ENCODE results near the gene ZNF232. TPM values are rescaled to one million over a fixed set of nuclear protein-coding genes. Genes with fewer than 3 reads are reported as not detected.

ZNF232 gene
- polyA plus RNA-seq, 1 of the 3 experiments (the other 2 are of a cell fraction) = 3.4 TPM

- Histone ChIP-seq H3K79me2 (ENCODE audit: insufficient read depth) (no peaks in the 10 kb centered on the region), H3K9me2 (no peaks in the 10 kb centered on the region), H3K9me3 (peaks cover 8% of the 10 kb centered on the region; the same call in 1 of the 2 replicates), H4K20me1 (ENCODE audit: insufficient read depth) (no peaks in the 10 kb centered on the region), H3K27ac (ENCODE audit: low read depth in 2 of 2, low read length in 1 of 2) (no peak overlapping the region), H3K36me3 (replicated peaks in 1 of 2; ENCODE audit: control insufficient read depth in 1 of 2, insufficient read depth in 2 of 2, low read length in 1 of 2) (no peaks in the 10 kb centered on the region), H3K9ac (no peak overlapping the region), H3K4me3 (ENCODE audit: low read depth in 2 of 2, low read length in 1 of 2) (no peak overlapping the region), H3K4me2 (no peak overlapping the region), H3F3A (replicated peaks; ENCODE audit: insufficient read depth) (no peaks in the 10 kb centered on the region), H3K27me3 (ENCODE audit: insufficient read depth) (no peaks in the 10 kb centered on the region), H2AFZ (ENCODE audit: low read depth) (no peak overlapping the region), H3K4me1 (ENCODE audit: control insufficient read depth in 1 of 2, insufficient read depth in 2 of 2, low read depth in 1 of 2, low read length in 1 of 2) (no peaks in the 10 kb centered on the region)
- no peak for DNase-seq
- POLR2A ChIA-PET = no interaction called here
- WGBS (ENCODE audit: low lambda C conversion rate) = 73% methylated on average over 5 of the region's 5 CpGs
- TF ChIP-seq CHD2 (IDR thresholded peaks at IDR 0.05; ENCODE audit: low read length, partially characterized antibody) (no peak), GABPA (IDR thresholded peaks at IDR 0.05; ENCODE audit: low read depth) (no peak), RFX5 (IDR thresholded peaks at IDR 0.05; ENCODE audit: low read length) (no peak), MXI1 (IDR thresholded peaks at IDR 0.05; ENCODE audit: low read depth, low read length) (no peak), REST (IDR thresholded peaks at IDR 0.05; ENCODE audit: low read depth, low read length) (no peak), TEAD4 (IDR thresholded peaks at IDR 0.05; ENCODE audit: borderline replicate concordance, insufficient read depth) (no peak), YY1 (IDR thresholded peaks at IDR 0.05; ENCODE audit: low read depth) (no peak)
- CTCF ChIA-PET = no interaction called here
Measured at GRCh38 chr17:5099271-5099670, 12.4 kb downstream of the ZNF232 start.

- H3K4me1 ChIP-seq (ENCODE audit: control insufficient read depth in 1 of 2, insufficient read depth in 2 of 2, low read depth in 1 of 2, low read length in 1 of 2) = no peaks in the 10 kb centered on the region
- TF ChIP-seq TAF1 (IDR thresholded peaks at IDR 0.05; ENCODE audit: borderline replicate concordance, low read depth, low read length) (no peak), PBX3 (IDR thresholded peaks at IDR 0.05) (no peak), CTCF (IDR thresholded peaks at IDR 0.05) (no peak), JUND (IDR thresholded peaks at IDR 0.05) (no peak), RFX5 (IDR thresholded peaks at IDR 0.05; ENCODE audit: low read length) (no peak), GATA2 (CRISPR knock-in tag; IDR thresholded peaks at IDR 0.05) (no peak), MEF2A (IDR thresholded peaks at IDR 0.05; ENCODE audit: borderline replicate concordance, low read depth) (no peak), REST (IDR thresholded peaks at IDR 0.05; ENCODE audit: low read depth, low read length) (no peak)
- no peak overlapping the region for H3K4me2 ChIP-seq
- no peak overlapping the region for H3K9ac ChIP-seq
- no peak overlapping the region for H2AFZ ChIP-seq (ENCODE audit: low read depth)
- WGBS (ENCODE audit: low lambda C conversion rate) = 37% methylated on average over 35 of the region's 63 CpGs
- H3K36me3 ChIP-seq (replicated peaks in 1 of 2; ENCODE audit: control insufficient read depth in 1 of 2, insufficient read depth in 2 of 2, low read length in 1 of 2) = peaks cover 3 to 5% of the 10 kb centered on the region in 2 experiments
- no peaks in the 10 kb centered on the region for H3K79me2 ChIP-seq (ENCODE audit: insufficient read depth)
- CTCF ChIA-PET = no interaction called here
- H3F3A ChIP-seq (replicated peaks; ENCODE audit: insufficient read depth) = peaks cover 4% of the 10 kb centered on the region
- peak overlapping the region in 1 of 2 experiments; percentile 23; a peak in 1 of 4 replicates for H3K4me3 ChIP-seq (ENCODE audit: low read depth in 2 of 2, low read length in 1 of 2)
- H4K20me1 ChIP-seq (ENCODE audit: insufficient read depth) = no peaks in the 10 kb centered on the region
- H3K27me3 ChIP-seq (ENCODE audit: insufficient read depth) = no peaks in the 10 kb centered on the region
- DNase-seq = peak; percentile 72
- POLR2A ChIA-PET = no interaction called here
- H3K9me2 ChIP-seq = no peaks in the 10 kb centered on the region
- peaks cover 15% of the 10 kb centered on the region; the same call in 1 of the 2 replicates for H3K9me3 ChIP-seq
- no peak overlapping the region for H3K27ac ChIP-seq (ENCODE audit: low read depth in 2 of 2, low read length in 1 of 2)
Measured at GRCh38 chr17:5097101-5097834, 14.4 kb downstream of the ZNF232 start.
